Lower leg skin (tissue), 4 donors: ENCODE data around the gene SKAP1. TPM values are rescaled to one million over a fixed set of nuclear protein-coding genes. Genes with fewer than 3 reads are reported as not detected.

Source experiments
- DNase-seq, 2 donors: peaks; one replicate each; pipeline ENCODE4 v3.0.0-alpha.2; 2019; ENCODE audit warnings: low spot score in 2 of 2
- H3K4me3 ChIP-seq: fragments of 200-600 bp; sonication (generic); 2 replicates; pipeline ENCODE4 v1.5.1; 2017; ENCODE audit warnings: mild to moderate bottlenecking, low read depth; ENCODE audit not compliant: poor library complexity, severe bottlenecking
- POLR2A ChIP-seq, 2 donors: fragments of 450-650 bp; IDR thresholded peaks; one replicate each; pipeline ENCODE4 v1.6.1; 2016 to 2017; ENCODE audit warnings: antibody characterized with exemption in 2 of 2, mild to moderate bottlenecking in 1 of 2, moderate library complexity in 1 of 2
- WGBS, 2 donors: methylation state at CpG; one replicate each; pipeline ENCODE4 v1.1.5; 2018; 5-methylcytosine and 5-hydroxymethylcytosine counted together
- intact Hi-C: fragments of 100-400 bp; cut with DNase I; formaldehyde crosslinking; loops from one replicate; pipeline ENCODE4 v1.15.0; 2023; ENCODE audit warnings: low total_unique reads
- total RNA-seq, 4 donors: library from RNA; depleted of rRNA; stranded (reverse); fragments of >200 nt; gene quantifications; one replicate each; pipeline ENCODE4 v1.1.0, GENCODE V29; 2016
- TF ChIP-seq, protein P1 (sequence below), 3 donors: fragments of 450-650 bp; IDR thresholded peaks; one replicate each; pipeline ENCODE4 v1.5.1; 2016; ENCODE audit warnings: antibody characterized with exemption in 3 of 3, mild to moderate bottlenecking in 3 of 3, moderate library complexity in 2 of 3

SKAP1 gene
- total RNA-seq, 4 donors from 2014 or later = 0.99 to 1.2 TPM; not detected in 2

DNA sequence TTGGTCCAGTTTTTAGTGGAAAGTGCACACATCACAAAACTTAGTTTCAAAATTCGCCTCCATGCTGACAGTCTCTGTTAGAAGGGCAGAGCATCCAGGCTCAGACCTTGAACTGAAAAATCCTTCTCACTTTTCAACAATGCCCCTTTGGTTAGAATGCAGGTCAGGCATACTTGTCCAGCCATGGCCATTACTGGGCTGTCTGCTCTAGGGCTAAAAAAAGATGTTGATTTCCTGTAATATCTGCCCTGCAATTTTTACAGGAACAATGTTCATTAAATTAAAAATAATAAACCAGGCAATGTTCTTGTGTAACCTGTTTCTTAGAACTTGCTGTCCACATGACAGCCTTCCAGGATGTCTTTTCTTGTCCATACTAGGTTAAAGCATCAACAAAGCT lies 200.1 kb downstream of the SKAP1 start:
- intact Hi-C loops = no loop called here
- DNase-seq = no peak
- no peak overlapping the region for H3K4me3 ChIP-seq
- no peak for TF ChIP-seq POLR2A (IDR thresholded peaks at IDR 0.05)
- TF ChIP-seq, protein P1, sequence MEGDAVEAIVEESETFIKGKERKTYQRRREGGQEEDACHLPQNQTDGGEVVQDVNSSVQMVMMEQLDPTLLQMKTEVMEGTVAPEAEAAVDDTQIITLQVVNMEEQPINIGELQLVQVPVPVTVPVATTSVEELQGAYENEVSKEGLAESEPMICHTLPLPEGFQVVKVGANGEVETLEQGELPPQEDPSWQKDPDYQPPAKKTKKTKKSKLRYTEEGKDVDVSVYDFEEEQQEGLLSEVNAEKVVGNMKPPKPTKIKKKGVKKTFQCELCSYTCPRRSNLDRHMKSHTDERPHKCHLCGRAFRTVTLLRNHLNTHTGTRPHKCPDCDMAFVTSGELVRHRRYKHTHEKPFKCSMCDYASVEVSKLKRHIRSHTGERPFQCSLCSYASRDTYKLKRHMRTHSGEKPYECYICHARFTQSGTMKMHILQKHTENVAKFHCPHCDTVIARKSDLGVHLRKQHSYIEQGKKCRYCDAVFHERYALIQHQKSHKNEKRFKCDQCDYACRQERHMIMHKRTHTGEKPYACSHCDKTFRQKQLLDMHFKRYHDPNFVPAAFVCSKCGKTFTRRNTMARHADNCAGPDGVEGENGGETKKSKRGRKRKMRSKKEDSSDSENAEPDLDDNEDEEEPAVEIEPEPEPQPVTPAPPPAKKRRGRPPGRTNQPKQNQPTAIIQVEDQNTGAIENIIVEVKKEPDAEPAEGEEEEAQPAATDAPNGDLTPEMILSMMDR (IDR thresholded peaks at IDR 0.05) = no peak
- WGBS, 2 donors = 61 to 67% methylated on average over 1 of the region's 1 CpG

DNA sequence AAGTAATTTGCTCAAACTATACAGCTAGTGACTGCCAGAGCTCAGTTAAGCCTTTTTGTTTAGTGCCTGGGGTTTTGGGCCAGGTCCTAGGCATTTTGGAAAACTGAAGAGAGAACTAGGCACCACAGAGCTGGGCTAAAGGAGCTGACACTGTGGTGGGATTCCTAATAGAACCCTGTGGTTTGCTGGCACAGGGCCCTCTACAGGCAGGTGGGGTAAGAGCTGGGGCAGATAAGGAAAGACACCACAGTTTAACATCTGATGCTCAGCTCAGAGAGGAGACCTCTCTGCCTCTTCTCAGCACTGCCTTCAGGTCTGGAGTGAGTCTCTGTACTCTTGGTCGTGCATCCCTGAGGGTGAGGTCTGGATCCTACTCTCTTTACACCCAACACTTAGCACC lies 201.3 kb downstream of the SKAP1 start:
- DNase-seq = no peak
- H3K4me3 ChIP-seq = no peak overlapping the region
- TF ChIP-seq, protein P1 (IDR thresholded peaks at IDR 0.05) = no peak
- TF ChIP-seq POLR2A (IDR thresholded peaks at IDR 0.05) = no peak
- intact Hi-C loops = no loop called here
- WGBS, 2 donors = 77 to 79% methylated on average over 1 of the region's 1 CpG

DNA sequence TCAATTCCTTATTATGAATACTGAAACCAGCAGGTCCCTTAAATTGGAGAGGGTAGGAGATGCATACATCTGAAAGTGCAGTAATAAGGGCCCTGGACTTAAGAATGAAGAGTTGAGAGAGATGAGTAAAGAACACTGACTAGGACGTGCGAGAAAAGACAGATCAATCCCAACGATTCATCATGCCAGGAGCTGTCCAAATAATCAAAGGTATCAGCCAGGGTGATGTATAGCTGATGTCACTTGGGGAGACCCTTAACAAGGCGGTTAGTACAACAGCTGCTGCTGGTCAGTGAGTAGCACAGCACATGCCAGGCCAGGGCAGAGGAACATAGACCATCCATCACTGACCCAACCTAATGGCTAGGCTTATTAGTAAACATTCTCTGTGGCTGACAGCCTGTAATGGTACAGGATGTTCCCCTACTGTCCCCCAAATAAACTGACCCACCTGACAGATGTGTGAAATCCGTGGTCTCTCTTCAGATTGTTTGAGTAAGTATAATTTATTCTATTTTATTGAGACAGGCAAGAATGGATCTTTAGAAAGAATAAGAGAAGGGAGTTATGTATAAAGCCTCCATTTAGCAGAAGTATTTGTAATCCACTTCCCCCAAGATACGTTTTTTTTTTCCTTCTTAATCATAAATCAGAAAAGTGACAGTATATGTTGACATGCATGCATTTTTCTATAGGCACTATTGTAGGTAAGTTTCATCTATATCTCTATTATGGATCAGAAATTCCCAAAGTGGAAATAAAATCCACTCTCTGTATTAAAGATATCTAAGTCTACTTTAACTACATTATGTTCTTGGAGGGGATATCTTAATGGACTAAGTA lies 204.1 kb downstream of the SKAP1 start:
- DNase-seq = no peak
- WGBS, 2 donors = 29 to 34% methylated on average over 6 of the region's 6 CpGs
- H3K4me3 ChIP-seq = no peak overlapping the region
- intact Hi-C loops = no loop called here
- TF ChIP-seq, protein P1 (IDR thresholded peaks at IDR 0.05) = no peak
- TF ChIP-seq POLR2A (IDR thresholded peaks at IDR 0.05) = no peak

DNA sequence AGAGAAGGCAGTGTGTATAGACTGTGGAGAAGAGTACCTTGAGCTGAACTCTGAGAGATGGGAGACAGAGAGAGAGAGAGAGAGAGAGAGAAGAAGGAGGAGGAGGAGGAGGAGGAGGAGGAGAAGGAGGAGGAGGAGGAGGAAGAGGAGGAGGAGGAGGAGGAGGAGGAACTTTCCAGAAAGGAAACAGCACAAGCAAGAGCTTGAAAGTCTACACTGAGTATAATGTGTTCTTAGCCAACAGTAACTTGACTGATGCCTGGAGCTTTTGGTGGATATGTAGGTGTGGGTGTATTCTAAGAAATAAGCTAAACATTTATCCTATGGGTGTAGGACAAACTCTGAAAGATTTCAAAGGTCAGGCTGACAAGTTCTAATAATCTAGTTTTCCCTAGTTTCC lies 206.1 kb downstream of the SKAP1 start:
- no peak for DNase-seq

DNA sequence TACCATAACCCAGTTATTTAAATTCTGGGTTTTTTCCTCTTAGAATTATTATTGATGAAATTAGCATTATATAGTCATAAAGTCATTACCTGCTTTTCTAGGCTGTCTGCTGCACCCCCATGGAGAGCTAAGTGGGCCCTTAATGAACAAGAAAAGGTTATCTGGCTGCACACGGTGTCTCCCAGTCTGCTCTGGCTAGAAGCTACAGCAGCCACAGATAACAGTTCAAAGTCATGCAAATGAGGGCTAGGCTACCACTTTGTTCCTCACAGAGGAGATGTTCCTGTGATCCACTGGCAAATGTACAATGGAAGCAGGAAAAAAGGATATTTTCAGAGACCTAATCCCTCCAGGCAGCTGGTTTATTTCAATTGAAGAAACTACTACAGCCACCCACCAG lies 210.4 kb downstream of the SKAP1 start:
- no peak for DNase-seq
- TF ChIP-seq, protein P1 (IDR thresholded peaks at IDR 0.05) = no peak
- TF ChIP-seq POLR2A (IDR thresholded peaks at IDR 0.05) = no peak
- 36 to 63% methylated on average over 1 of the region's 1 CpG for WGBS, 2 donors
- intact Hi-C loops = no loop called here
- no peak overlapping the region for H3K4me3 ChIP-seq

More for the DNA sequence above, 206.1 kb downstream of the SKAP1 start:
- no peak overlapping the region for H3K4me3 ChIP-seq
- intact Hi-C loops = no loop called here
- TF ChIP-seq, protein P1 (IDR thresholded peaks at IDR 0.05) = no peak
- no peak for TF ChIP-seq POLR2A (IDR thresholded peaks at IDR 0.05)
